ENCODE measurements around the gene INSL3. TPM values are rescaled to one million over a fixed set of nuclear protein-coding genes. Genes with fewer than 3 reads are reported as not detected.
"Not testable (repeated sequence)": the region's sequence is repeated elsewhere in the genome, so short reads cannot be mapped to it uniquely, and the experiment has no call there.

Gene INSL3
- total RNA-seq, 1 donor from 2014 or later = 5.9 TPM

GRCh38 chr19:17812099-17812498, 9.2 kb downstream of the INSL3 start:
- intact Hi-C loops (cut with micrococcal nuclease) = no loop called here

GRCh38 chr19:17811681-17812080, 9.6 kb downstream of the INSL3 start:
- no peak for DNase-seq
- no peak overlapping the region for H3K27ac Mint-ChIP-seq
- no peak overlapping the region for H3K4me3 Mint-ChIP-seq
- no peaks in the 10 kb centered on the region for H3K4me1 Mint-ChIP-seq
- H3K9me3 Mint-ChIP-seq = no peaks in the 10 kb centered on the region
- H3K36me3 Mint-ChIP-seq (ENCODE audit: low read depth) = peaks cover 6% of the 10 kb centered on the region
- H3K27me3 Mint-ChIP-seq = peaks cover 4% of the 10 kb centered on the region
- intact Hi-C loops (cut with micrococcal nuclease) = no loop called here

More at GRCh38 chr19:17812099-17812498, 9.2 kb downstream of the INSL3 start:
- H3K9me3 Mint-ChIP-seq = no peaks in the 10 kb centered on the region
- peaks cover 6% of the 10 kb centered on the region for H3K36me3 Mint-ChIP-seq (ENCODE audit: low read depth)
- H3K27ac Mint-ChIP-seq = no peak overlapping the region
- H3K27me3 Mint-ChIP-seq = peaks cover 4% of the 10 kb centered on the region
- no peaks in the 10 kb centered on the region for H3K4me1 Mint-ChIP-seq
- DNase-seq = no peak
- H3K4me3 Mint-ChIP-seq = no peak overlapping the region

- Mint-ChIP-seq H3K4me3 (no peak overlapping the region), H3K36me3 (ENCODE audit: low read depth) (peaks cover under 1% of the 10 kb centered on the region), H3K27me3 (peaks cover 4% of the 10 kb centered on the region), H3K9me3 (no peaks in the 10 kb centered on the region), H3K4me1 (no peaks in the 10 kb centered on the region), H3K27ac (no peak overlapping the region)
- intact Hi-C loops (cut with micrococcal nuclease) = no loop called here
- no peak for DNase-seq
Measured at GRCh38 chr19:17811103-17811502, 10.2 kb downstream of the INSL3 start.

- Mint-ChIP-seq H3K4me1 (peaks cover 10% of the 10 kb centered on the region), H3K36me3 (ENCODE audit: low read depth) (no peaks in the 10 kb centered on the region), H3K27ac (no peak overlapping the region), H3K4me3 (no peak overlapping the region), H3K9me3 (no peaks in the 10 kb centered on the region), H3K27me3 (peaks cover 4% of the 10 kb centered on the region)
- intact Hi-C loops (cut with micrococcal nuclease) = no loop called here
- DNase-seq = no peak
Measured at GRCh38 chr19:17807731-17808316, 13.5 kb downstream of the INSL3 start.

GRCh38 chr19:17806945-17807344, 14.4 kb downstream of the INSL3 start:
- DNase-seq = peak; percentile 64
- Mint-ChIP-seq H3K27ac (no peak overlapping the region), H3K9me3 (no peaks in the 10 kb centered on the region), H3K36me3 (ENCODE audit: low read depth) (no peaks in the 10 kb centered on the region), H3K4me3 (no peak overlapping the region), H3K4me1 (peaks cover 15% of the 10 kb centered on the region), H3K27me3 (peaks cover 8% of the 10 kb centered on the region)
- intact Hi-C loops (cut with micrococcal nuclease) = no loop called here

- intact Hi-C loops (cut with micrococcal nuclease) = no loop called here
- Mint-ChIP-seq H3K4me3 (no peak overlapping the region), H3K27ac (peak overlapping the region; percentile 1), H3K9me3 (no peaks in the 10 kb centered on the region), H3K36me3 (ENCODE audit: low read depth) (no peaks in the 10 kb centered on the region), H3K27me3 (peaks cover 8% of the 10 kb centered on the region), H3K4me1 (peaks cover 15% of the 10 kb centered on the region)
- no peak for DNase-seq
Measured at GRCh38 chr19:17805427-17805826, 15.9 kb downstream of the INSL3 start.

- H3K4me1 Mint-ChIP-seq = peaks cover 15% of the 10 kb centered on the region
- peak overlapping the region; percentile 49 for H3K27ac Mint-ChIP-seq
- peak overlapping the region; percentile 53 for H3K4me3 Mint-ChIP-seq
- no peaks in the 10 kb centered on the region for H3K36me3 Mint-ChIP-seq (ENCODE audit: low read depth)
- peaks cover 6% of the 10 kb centered on the region for H3K27me3 Mint-ChIP-seq
- DNase-seq = peak; percentile 78
- intact Hi-C loops (cut with micrococcal nuclease) = no loop called here
- H3K9me3 Mint-ChIP-seq = no peaks in the 10 kb centered on the region
Measured at GRCh38 chr19:17803264-17803896, 17.9 kb downstream of the INSL3 start.

- intact Hi-C loops (cut with micrococcal nuclease) = no loop called here
- no peak for DNase-seq
- Mint-ChIP-seq H3K36me3 (ENCODE audit: low read depth) (no peaks in the 10 kb centered on the region), H3K9me3 (no peaks in the 10 kb centered on the region), H3K4me3 (peak overlapping the region; percentile 24), H3K27me3 (peaks cover 4% of the 10 kb centered on the region), H3K27ac (no peak overlapping the region), H3K4me1 (peaks cover 16% of the 10 kb centered on the region)
Measured at GRCh38 chr19:17802137-17802858, 19.0 kb downstream of the INSL3 start.

GRCh38 chr19:17798599-17798998, 22.7 kb downstream of the INSL3 start:
- H3K27ac Mint-ChIP-seq; intact Hi-C loops (cut with micrococcal nuclease); H3K36me3 Mint-ChIP-seq (ENCODE audit: low read depth); DNase-seq; H3K9me3 Mint-ChIP-seq; H3K4me3 Mint-ChIP-seq: not testable (repeated sequence)
- H3K27me3 Mint-ChIP-seq = peaks cover 20% of the 10 kb centered on the region
- peaks cover 20% of the 10 kb centered on the region for H3K4me1 Mint-ChIP-seq

- peak overlapping the region; percentile 36 for H3K27ac Mint-ChIP-seq
- H3K27me3 Mint-ChIP-seq = peaks cover 20% of the 10 kb centered on the region
- H3K4me1 Mint-ChIP-seq = peaks cover 15% of the 10 kb centered on the region
- DNase-seq = no peak
- intact Hi-C loops (cut with micrococcal nuclease) = no loop called here
- no peaks in the 10 kb centered on the region for H3K9me3 Mint-ChIP-seq
- H3K36me3 Mint-ChIP-seq (ENCODE audit: low read depth) = no peaks in the 10 kb centered on the region
- no peak overlapping the region for H3K4me3 Mint-ChIP-seq
Measured at GRCh38 chr19:17797424-17798201, 23.7 kb downstream of the INSL3 start.

- H3K27ac Mint-ChIP-seq = no peak overlapping the region
- H3K9me3 Mint-ChIP-seq = no peaks in the 10 kb centered on the region
- no peak for DNase-seq
- H3K36me3 Mint-ChIP-seq (ENCODE audit: low read depth) = no peaks in the 10 kb centered on the region
- H3K27me3 Mint-ChIP-seq = peaks cover 16% of the 10 kb centered on the region
- intact Hi-C loops (cut with micrococcal nuclease) = no loop called here
- no peak overlapping the region for H3K4me3 Mint-ChIP-seq
- H3K4me1 Mint-ChIP-seq = peaks cover 12% of the 10 kb centered on the region
Measured at GRCh38 chr19:17796838-17797423, 24.4 kb downstream of the INSL3 start.

GRCh38 chr19:17796013-17796837, 25.1 kb downstream of the INSL3 start:
- Mint-ChIP-seq H3K27ac (no peak overlapping the region), H3K36me3 (ENCODE audit: low read depth) (no peaks in the 10 kb centered on the region), H3K27me3 (peaks cover 16% of the 10 kb centered on the region), H3K9me3 (no peaks in the 10 kb centered on the region), H3K4me3 (no peak overlapping the region), H3K4me1 (peaks cover 18% of the 10 kb centered on the region)
- intact Hi-C loops (cut with micrococcal nuclease) = no loop called here
- DNase-seq = no peak

GRCh38 chr19:17795495-17795856, 25.8 kb downstream of the INSL3 start:
- intact Hi-C loops (cut with micrococcal nuclease) = no loop called here
- Mint-ChIP-seq H3K9me3 (no peaks in the 10 kb centered on the region), H3K27me3 (peaks cover 16% of the 10 kb centered on the region), H3K27ac (peak overlapping the region; percentile 29), H3K36me3 (ENCODE audit: low read depth) (no peaks in the 10 kb centered on the region), H3K4me3 (peak overlapping the region; percentile 23), H3K4me1 (peaks cover 18% of the 10 kb centered on the region)
- DNase-seq = no peak

Data from activated CD4-positive, alpha-beta T cell treated with anti-CD3 and anti-CD28 coated beads, Interleukin-2, amount 10 ng/mL, durations not matched to agents 24 days and 14 days (primary cell).